ENCODE results near the gene ST6GALNAC4. TPM values are rescaled to one million over a fixed set of nuclear protein-coding genes. Genes with fewer than 3 reads are reported as not detected.
A peak's percentile ranks its signal among the peaks of the same experiment; 100 is the strongest.
"Not testable (repeated sequence)": the region's sequence is repeated elsewhere in the genome, so short reads cannot be mapped to it uniquely, and the experiment has no call there.

The ST6GALNAC4 gene
- total RNA-seq, 5 donors from 2014 or later (not counting 1 experiment from before 2014, with no cell fraction given), result 24.9 to 40.7 (median 35.1) TPM

DNA sequence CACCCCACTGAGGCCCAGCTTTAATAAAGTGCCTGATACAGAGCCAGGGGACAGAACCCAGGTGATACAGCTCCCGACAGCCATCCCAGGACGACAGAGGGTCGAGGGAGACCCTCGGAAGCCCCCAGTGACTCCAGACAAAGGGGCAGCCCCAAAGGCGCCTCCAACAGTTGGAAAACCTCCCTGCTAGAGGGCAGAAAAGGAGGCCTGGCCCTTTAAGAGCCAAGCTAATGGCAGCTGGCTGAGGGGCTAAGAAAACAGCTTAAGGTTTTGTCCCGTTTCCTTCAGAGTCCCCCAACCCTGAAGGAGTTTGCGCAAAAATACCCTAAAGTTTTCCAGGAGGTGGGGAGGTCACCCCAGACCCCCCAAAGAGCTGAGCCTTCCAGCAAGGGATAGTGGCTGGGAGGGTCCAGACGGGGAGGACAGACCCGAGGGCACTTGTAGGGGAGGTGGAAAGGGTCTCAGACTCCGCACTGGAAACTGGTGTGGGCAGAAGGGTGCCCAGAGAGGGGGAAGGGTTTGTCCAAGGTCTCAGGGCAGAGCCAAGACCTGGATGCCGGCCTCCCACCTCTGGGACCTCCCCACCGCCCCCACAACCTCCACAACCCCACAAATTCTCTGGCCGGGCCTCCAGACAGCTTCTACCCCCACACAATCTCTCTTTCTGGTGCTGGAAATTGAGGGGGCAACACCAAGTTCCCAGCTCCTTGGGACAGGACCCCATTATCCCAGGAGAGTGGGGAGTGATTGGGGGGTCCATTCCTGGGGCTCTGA, 31.1 kb downstream of the ST6GALNAC4 start:
- Histone ChIP-seq H3K9me3 (no peaks in the 10 kb centered on the region), H3K27ac (ENCODE audit: low read length) (no peak overlapping the region), H3K4me1 (ENCODE audit: control insufficient read depth in 1 of 2, extremely low read depth in 1 of 2, insufficient read depth in 2 of 2, low read length in 2 of 2) (peaks cover 0 to 7% of the 10 kb centered on the region in 2 experiments), H3K4me3 (ENCODE audit: control insufficient read depth in 1 of 2, extremely low read depth in 1 of 2, low read length in 1 of 2) (no peak overlapping the region), H3K36me3 (ENCODE audit: control insufficient read depth in 2 of 2, extremely low read depth in 1 of 2, insufficient read depth in 1 of 2, low read length in 1 of 2) (peaks cover 4 to 42% of the 10 kb centered on the region in 2 donors), H3K27me3 (replicated peaks in 1 of 2; ENCODE audit: control insufficient read depth in 2 of 2, extremely low read depth in 1 of 2, insufficient read depth in 2 of 2, low read length in 1 of 2) (no peaks in the 10 kb centered on the region)
- Mint-ChIP-seq H3K4me3 (no peak overlapping the region), H3K27ac (no peak overlapping the region), H3K9me3 (no peaks in the 10 kb centered on the region), H3K27me3 (no peaks in the 10 kb centered on the region), H3K4me1 (peaks cover 9 to 22% (median 17%) of the 10 kb centered on the region in 3 donors), H3K36me3 (peaks cover 34% of the 10 kb centered on the region)
- DNase-seq (no peak), ATAC-seq (replicated peaks in 1 of 4) (no peak)
- WGBS (ENCODE audit: insufficient coverage), result 94% methylated on average over 5 of the region's 13 CpGs
- POLR2A ChIA-PET, result no interaction called here
- CTCF ChIA-PET, result interaction anchor here in 1 of 2 donors (1.0 kb wide), 1 partner anchor 34 kb away, joined by 6 read pairs; no protein-coding TSS in a partner anchor

DNA sequence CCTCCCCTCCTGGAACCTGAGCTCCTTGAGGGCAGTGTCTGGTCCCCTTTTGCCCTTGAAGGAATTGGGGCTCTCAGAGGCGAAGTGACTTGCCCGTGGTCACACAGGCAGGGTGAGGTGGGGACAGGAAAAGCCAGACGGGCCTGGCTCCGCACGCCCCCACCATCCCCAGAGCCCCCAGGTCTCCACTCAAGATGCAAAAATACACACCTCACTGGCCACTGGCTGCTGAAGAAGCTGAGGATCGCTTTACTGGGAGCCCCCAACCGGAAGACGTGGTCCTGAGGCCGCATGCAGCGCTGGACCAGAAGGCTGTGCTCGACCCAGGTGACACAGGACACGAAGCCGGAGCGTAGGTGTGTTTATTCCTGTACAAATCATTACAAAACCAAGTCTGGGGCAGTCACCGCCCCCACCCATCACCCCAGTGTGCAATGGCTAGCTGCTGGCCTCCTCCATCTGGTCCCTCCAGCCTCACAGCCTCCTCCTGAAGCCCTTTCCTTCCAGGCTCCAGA, 31.8 kb downstream of the ST6GALNAC4 start:
- Mint-ChIP-seq H3K36me3 (peaks cover 30% of the 10 kb centered on the region), H3K27ac (peak overlapping the region; percentile 16 to 66), H3K4me3 (no peak overlapping the region), H3K9me3 (no peaks in the 10 kb centered on the region), H3K27me3 (no peaks in the 10 kb centered on the region), H3K4me1 (peaks cover 9 to 22% (median 17%) of the 10 kb centered on the region in 3 donors)
- peaks cover 0 to 7% of the 10 kb centered on the region in 2 experiments for H3K4me1 ChIP-seq (ENCODE audit: control insufficient read depth in 1 of 2, extremely low read depth in 1 of 2, insufficient read depth in 2 of 2, low read length in 2 of 2)
- ATAC-seq (replicated peaks in 1 of 4) (no peak), DNase-seq (no peak)
- H3K9me3 ChIP-seq, result no peaks in the 10 kb centered on the region
- CTCF ChIA-PET, result interaction anchor here in 1 of 2 donors (1.0 kb wide), 1 partner anchor 35 kb away, joined by 6 read pairs; no protein-coding TSS in a partner anchor
- no peak overlapping the region for H3K27ac ChIP-seq (ENCODE audit: low read length)
- POLR2A ChIA-PET, result no interaction called here
- no peak overlapping the region for H3K4me3 ChIP-seq (ENCODE audit: control insufficient read depth in 1 of 2, extremely low read depth in 1 of 2, low read length in 1 of 2)
- peaks cover 0 to 35% of the 10 kb centered on the region in 2 donors for H3K36me3 ChIP-seq (ENCODE audit: control insufficient read depth in 2 of 2, extremely low read depth in 1 of 2, insufficient read depth in 1 of 2, low read length in 1 of 2)
- 84% methylated on average over 7 of the region's 15 CpGs for WGBS (ENCODE audit: insufficient coverage)
- H3K27me3 ChIP-seq (replicated peaks in 1 of 2; ENCODE audit: control insufficient read depth in 2 of 2, extremely low read depth in 1 of 2, insufficient read depth in 2 of 2, low read length in 1 of 2), result no peaks in the 10 kb centered on the region

DNA sequence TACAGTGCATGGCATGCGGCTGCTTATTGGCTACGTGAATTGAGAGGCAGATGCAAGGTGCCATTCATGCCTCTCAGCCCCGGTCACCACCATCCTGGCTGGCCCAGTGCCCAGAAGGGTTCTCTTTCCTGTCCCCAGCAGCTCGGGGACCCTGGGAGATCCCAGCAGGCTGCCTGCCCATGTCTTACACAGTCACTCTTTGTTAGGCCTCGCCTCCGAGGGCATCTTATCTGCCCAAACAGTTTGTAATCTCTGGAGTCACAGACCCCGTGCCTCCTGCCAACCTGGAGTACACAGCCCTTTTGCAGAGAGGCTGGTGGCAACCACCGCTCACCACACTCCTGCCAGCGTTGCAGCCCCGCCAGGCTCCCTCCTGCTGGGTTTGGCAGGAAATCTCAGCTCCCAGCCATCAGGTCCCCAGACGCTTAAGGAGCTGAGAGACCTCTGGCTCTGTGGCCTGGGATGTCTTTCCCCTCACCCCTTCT, 32.4 kb downstream of the ST6GALNAC4 start:
- peaks cover 0 to 32% of the 10 kb centered on the region in 2 donors for H3K36me3 ChIP-seq (ENCODE audit: control insufficient read depth in 2 of 2, extremely low read depth in 1 of 2, insufficient read depth in 1 of 2, low read length in 1 of 2)
- no peak overlapping the region for H3K4me3 ChIP-seq (ENCODE audit: control insufficient read depth in 1 of 2, extremely low read depth in 1 of 2, low read length in 1 of 2)
- ATAC-seq (replicated peaks in 1 of 4) (peak in 2 of 4 experiments; percentile 10 to 35), DNase-seq (no peak)
- H3K4me3 Mint-ChIP-seq, result no peak overlapping the region
- CTCF ChIA-PET, result no interaction called here
- peak overlapping the region; percentile 46 to 66 for H3K27ac Mint-ChIP-seq
- no peaks in the 10 kb centered on the region for H3K27me3 ChIP-seq (replicated peaks in 1 of 2; ENCODE audit: control insufficient read depth in 2 of 2, extremely low read depth in 1 of 2, insufficient read depth in 2 of 2, low read length in 1 of 2)
- POLR2A ChIA-PET, result no interaction called here
- no peaks in the 10 kb centered on the region for H3K27me3 Mint-ChIP-seq
- H3K36me3 Mint-ChIP-seq, result peaks cover 28% of the 10 kb centered on the region
- no peak overlapping the region for H3K27ac ChIP-seq (ENCODE audit: low read length)
- 70% methylated on average over 11 of the region's 11 CpGs for WGBS (ENCODE audit: insufficient coverage)
- H3K9me3 Mint-ChIP-seq, result no peaks in the 10 kb centered on the region
- peaks cover 9 to 22% (median 17%) of the 10 kb centered on the region in 3 donors for H3K4me1 Mint-ChIP-seq
- peaks cover 0 to 7% of the 10 kb centered on the region in 2 experiments for H3K4me1 ChIP-seq (ENCODE audit: control insufficient read depth in 1 of 2, extremely low read depth in 1 of 2, insufficient read depth in 2 of 2, low read length in 2 of 2)
- no peaks in the 10 kb centered on the region for H3K9me3 ChIP-seq

DNA sequence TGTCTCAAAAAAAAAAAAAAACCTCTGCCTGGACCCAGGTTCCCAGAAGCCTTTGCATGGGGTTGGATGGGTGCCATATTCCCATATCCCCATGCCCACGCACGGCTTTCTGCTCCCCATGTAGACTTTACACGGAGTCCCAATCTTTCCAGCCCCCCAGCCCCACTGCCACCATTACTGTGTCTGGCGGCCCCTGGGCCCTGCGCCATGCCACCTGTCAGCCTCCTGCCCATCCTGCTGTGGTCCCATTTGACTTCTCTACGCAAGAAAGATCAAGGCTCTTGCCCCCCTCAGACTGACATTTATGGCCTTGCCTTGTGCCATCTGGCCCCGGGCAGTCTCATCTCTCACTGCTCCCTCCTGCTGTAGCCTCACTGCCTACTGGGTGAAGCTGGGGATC, 32.9 kb downstream of the ST6GALNAC4 start:
- no peak overlapping the region for H3K27ac ChIP-seq (ENCODE audit: low read length)
- H3K4me1 ChIP-seq (ENCODE audit: control insufficient read depth in 1 of 2, extremely low read depth in 1 of 2, insufficient read depth in 2 of 2, low read length in 2 of 2), result peaks cover 0 to 7% of the 10 kb centered on the region in 2 experiments
- no peak for DNase-seq
- CTCF ChIA-PET, result no interaction called here
- H3K27me3 ChIP-seq (replicated peaks in 1 of 2; ENCODE audit: control insufficient read depth in 2 of 2, extremely low read depth in 1 of 2, insufficient read depth in 2 of 2, low read length in 1 of 2), result no peaks in the 10 kb centered on the region
- WGBS (ENCODE audit: insufficient coverage), result 98% methylated on average over 7 of the region's 7 CpGs
- H3K36me3 Mint-ChIP-seq, result peaks cover 28% of the 10 kb centered on the region
- H3K27me3 Mint-ChIP-seq, result no peaks in the 10 kb centered on the region
- H3K36me3 ChIP-seq (ENCODE audit: control insufficient read depth in 2 of 2, extremely low read depth in 1 of 2, insufficient read depth in 1 of 2, low read length in 1 of 2), result peaks cover 0 to 32% of the 10 kb centered on the region in 2 donors
- no peaks in the 10 kb centered on the region for H3K9me3 Mint-ChIP-seq
- no peak overlapping the region for H3K4me3 Mint-ChIP-seq
- ATAC-seq (replicated peaks in 1 of 4), result peak in 1 of 4 experiments; percentile 21
- POLR2A ChIA-PET, result no interaction called here
- no peaks in the 10 kb centered on the region for H3K9me3 ChIP-seq
- peak overlapping the region; percentile 46 to 66 for H3K27ac Mint-ChIP-seq
- no peak overlapping the region for H3K4me3 ChIP-seq (ENCODE audit: control insufficient read depth in 1 of 2, extremely low read depth in 1 of 2, low read length in 1 of 2)
- peaks cover 9 to 22% (median 18%) of the 10 kb centered on the region in 3 donors for H3K4me1 Mint-ChIP-seq

DNA sequence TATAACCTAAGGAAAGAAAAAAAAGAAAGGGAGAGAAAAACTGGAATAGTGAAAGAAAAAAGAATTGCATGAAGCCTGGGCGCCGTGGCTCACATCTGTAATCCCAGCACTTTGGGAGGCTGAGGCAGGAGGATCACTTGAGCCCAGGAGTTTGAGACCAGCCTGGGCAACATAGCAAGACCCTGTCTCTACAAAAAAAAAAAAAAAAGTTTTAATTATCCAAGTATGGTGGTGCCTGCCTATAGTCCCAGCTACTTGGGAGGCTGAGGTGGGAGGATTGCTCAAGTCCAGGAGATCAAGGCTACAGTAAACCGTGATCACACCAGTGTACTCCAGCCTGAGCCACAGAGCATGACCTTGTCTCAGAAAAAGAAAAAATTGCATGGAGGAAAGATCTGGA, 35.1 kb downstream of the ST6GALNAC4 start:
- H3K4me3 ChIP-seq (ENCODE audit: control insufficient read depth in 1 of 2, extremely low read depth in 1 of 2, low read length in 1 of 2); H3K4me3 Mint-ChIP-seq; H3K9me3 ChIP-seq; H3K27ac ChIP-seq (ENCODE audit: low read length); DNase-seq; CTCF ChIA-PET; H3K27ac Mint-ChIP-seq; ATAC-seq (replicated peaks in 1 of 4); H3K27me3 Mint-ChIP-seq; H3K9me3 Mint-ChIP-seq: not testable (repeated sequence)
- H3K4me1 ChIP-seq (ENCODE audit: control insufficient read depth in 1 of 2, extremely low read depth in 1 of 2, insufficient read depth in 2 of 2, low read length in 2 of 2), result peaks cover 0 to 18% of the 10 kb centered on the region in 2 experiments
- Mint-ChIP-seq H3K4me1 (peaks cover 19 to 31% (median 28%) of the 10 kb centered on the region in 3 donors), H3K36me3 (peaks cover 15% of the 10 kb centered on the region)
- no CpG with 5 or more reads among the region's 3 CpGs for WGBS (ENCODE audit: insufficient coverage)
- POLR2A ChIA-PET, result interaction anchor here (0.6 kb wide), 2 partner anchors 41 to 125 kb away, joined by 3 read pairs; no protein-coding TSS in a partner anchor
- peaks cover 0 to 18% of the 10 kb centered on the region in 2 experiments for H3K27me3 ChIP-seq (replicated peaks in 1 of 2; ENCODE audit: control insufficient read depth in 2 of 2, extremely low read depth in 1 of 2, insufficient read depth in 2 of 2, low read length in 1 of 2)
- peaks cover 0 to 18% of the 10 kb centered on the region in 2 donors for H3K36me3 ChIP-seq (ENCODE audit: control insufficient read depth in 2 of 2, extremely low read depth in 1 of 2, insufficient read depth in 1 of 2, low read length in 1 of 2)

DNA sequence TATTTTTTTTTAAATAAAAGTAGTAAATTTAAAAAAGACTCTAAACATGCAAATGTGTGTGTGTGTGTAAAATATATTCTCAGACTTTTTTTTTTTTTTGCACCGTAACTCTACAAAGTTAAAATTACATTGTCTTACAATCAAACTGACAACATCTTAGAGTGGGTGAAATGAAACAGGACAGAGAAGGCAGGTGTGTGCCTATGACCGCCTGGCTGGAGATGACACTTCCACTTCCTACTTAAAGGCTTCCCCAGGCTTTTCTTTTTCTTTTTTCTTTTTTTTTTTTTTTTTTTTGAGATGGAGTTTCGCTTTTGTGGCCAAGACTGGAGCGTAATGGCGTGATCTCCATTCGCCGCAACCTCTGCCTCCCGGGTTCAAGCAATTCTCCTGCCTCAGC, 36.7 kb downstream of the ST6GALNAC4 start:
- H3K9me3 Mint-ChIP-seq, result no peaks in the 10 kb centered on the region
- DNase-seq (no peak), ATAC-seq (replicated peaks in 1 of 4) (no peak)
- Histone ChIP-seq H3K27ac (ENCODE audit: low read length) (no peak overlapping the region), H3K4me1 (ENCODE audit: control insufficient read depth in 1 of 2, extremely low read depth in 1 of 2, insufficient read depth in 2 of 2, low read length in 2 of 2) (peaks cover 0 to 11% of the 10 kb centered on the region in 2 experiments), H3K9me3 (no peaks in the 10 kb centered on the region), H3K27me3 (replicated peaks in 1 of 2; ENCODE audit: control insufficient read depth in 2 of 2, extremely low read depth in 1 of 2, insufficient read depth in 2 of 2, low read length in 1 of 2) (peaks cover 0 to 22% of the 10 kb centered on the region in 2 experiments), H3K4me3 (ENCODE audit: control insufficient read depth in 1 of 2, extremely low read depth in 1 of 2, low read length in 1 of 2) (no peak overlapping the region), H3K36me3 (ENCODE audit: control insufficient read depth in 2 of 2, extremely low read depth in 1 of 2, insufficient read depth in 1 of 2, low read length in 1 of 2) (peaks cover 0 to 3% of the 10 kb centered on the region in 2 donors)
- H3K36me3 Mint-ChIP-seq, result peaks cover 7% of the 10 kb centered on the region
- peaks cover 19 to 27% (median 25%) of the 10 kb centered on the region in 3 donors for H3K4me1 Mint-ChIP-seq
- CTCF ChIA-PET, result no interaction called here
- no CpG with 5 or more reads among the region's 8 CpGs for WGBS (ENCODE audit: insufficient coverage)
- POLR2A ChIA-PET, result interaction anchor here in 1 of 2 donors (0.7 kb wide), 1 partner anchor 151 kb away, joined by 5 read pairs; no protein-coding TSS in a partner anchor
- peaks cover 0 to 4% of the 10 kb centered on the region in 2 donors for H3K27me3 Mint-ChIP-seq
- no peak overlapping the region for H3K4me3 Mint-ChIP-seq
- no peak overlapping the region for H3K27ac Mint-ChIP-seq
